GM18861 (cell line): ENCODE data around the gene RPP30.
"Not testable (repeated sequence)": the region's sequence is repeated elsewhere in the genome, so short reads cannot be mapped to it uniquely, and the experiment has no call there.

Experiments
- ATAC-seq: cut with Tn5 transposase; IDR thresholded peaks from one replicate; pipeline ENCODE4 v1.9.1; 2021; ENCODE audit not compliant: unreplicated experiment

RPP30 gene

GRCh38 chr10:90871279-90871765 is 452 bp upstream of the RPP30 start:
- peak; percentile 33 for ATAC-seq

GRCh38 chr10:90872648-90873020 is 860 bp downstream of the RPP30 start:
- no peak for ATAC-seq

GRCh38 chr10:90879062-90879461 is 7.3 kb downstream of the RPP30 start:
- no peak for ATAC-seq

GRCh38 chr10:90880059-90880719 is 8.4 kb downstream of the RPP30 start:
- ATAC-seq, result not testable (repeated sequence)

- ATAC-seq, result no peak
Measured at GRCh38 chr10:90884431-90884830, 12.7 kb downstream of the RPP30 start.

GRCh38 chr10:90885176-90885575 is 13.4 kb downstream of the RPP30 start:
- ATAC-seq, result no peak

- no peak for ATAC-seq
Measured at GRCh38 chr10:90887555-90887954, 15.8 kb downstream of the RPP30 start.

GRCh38 chr10:90888387-90888786 is 16.6 kb downstream of the RPP30 start:
- ATAC-seq, result no peak

- no peak for ATAC-seq
Measured at GRCh38 chr10:90889636-90890035, 17.9 kb downstream of the RPP30 start.

- ATAC-seq, result no peak
Measured at GRCh38 chr10:90890347-90890746, 18.6 kb downstream of the RPP30 start.

GRCh38 chr10:90893190-90893589 is 21.4 kb downstream of the RPP30 start:
- no peak for ATAC-seq

GRCh38 chr10:90896916-90897315 is 25.1 kb downstream of the RPP30 start:
- not testable (repeated sequence) for ATAC-seq

- ATAC-seq, result peak; percentile 47
Measured at GRCh38 chr10:90905925-90906324, 34.2 kb downstream of the RPP30 start.

- no peak for ATAC-seq
Measured at GRCh38 chr10:90906596-90906995, 34.8 kb downstream of the RPP30 start.

GRCh38 chr10:90911133-90912051 is 39.6 kb downstream of the RPP30 start:
- ATAC-seq, result peak; percentile 77

GRCh38 chr10:90912174-90912573 is 40.4 kb downstream of the RPP30 start:
- no peak for ATAC-seq

- ATAC-seq, result no peak
Measured at GRCh38 chr10:90912854-90913479, 41.2 kb downstream of the RPP30 start.

GRCh38 chr10:90913774-90914420 is 42.1 kb downstream of the RPP30 start:
- no peak for ATAC-seq

- ATAC-seq, result no peak
Measured at GRCh38 chr10:90914992-90915765, 43.4 kb downstream of the RPP30 start.

- ATAC-seq, result no peak
Measured at GRCh38 chr10:90915766-90916075, 43.9 kb downstream of the RPP30 start.
